ENCODE data around the gene HIF1AN.
"Not testable (repeated sequence)": the region's sequence is repeated elsewhere in the genome, so short reads cannot be mapped to it uniquely, and the experiment has no call there.

Gene HIF1AN

DNA sequence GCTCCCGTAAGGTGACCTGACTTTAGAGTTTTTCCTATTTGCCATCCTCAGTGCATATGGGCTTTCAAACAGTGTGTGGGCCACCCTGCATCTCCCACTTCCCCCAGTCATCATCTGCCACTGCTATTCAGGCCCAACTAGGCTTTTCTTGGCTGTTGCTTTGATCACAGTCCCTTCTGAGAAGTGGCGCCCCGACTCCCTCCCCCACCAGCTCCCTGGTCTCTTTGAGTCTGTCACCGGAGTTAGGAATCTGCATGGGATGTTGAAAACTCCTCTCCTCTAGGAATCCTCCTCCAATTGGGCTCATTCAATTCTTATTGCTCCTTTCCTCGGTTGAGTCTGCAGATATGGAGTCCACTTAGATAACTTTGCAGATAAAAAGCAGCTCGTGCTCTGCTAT, 32.1 kb downstream of the HIF1AN start:
- no peak for DNase-seq

DNA sequence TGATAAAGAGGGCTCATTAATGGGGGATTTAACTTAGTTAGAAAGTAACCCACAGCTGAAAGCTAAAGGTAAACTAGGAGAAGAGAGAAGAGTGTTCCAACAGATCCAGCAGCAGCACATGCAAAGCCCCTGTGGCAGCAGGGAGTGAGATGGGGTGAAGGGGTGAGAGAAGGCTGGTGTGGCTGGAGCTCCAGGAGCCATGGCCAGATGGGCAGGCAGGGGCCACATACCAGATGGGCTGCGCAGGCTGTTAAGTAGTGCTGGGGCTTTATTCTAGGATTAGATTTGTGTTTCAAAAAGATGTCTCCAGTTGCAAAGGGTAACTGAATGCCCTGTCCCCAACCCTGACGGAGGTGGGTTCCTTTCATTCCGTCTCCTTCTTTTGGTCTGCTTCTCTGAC, 33.2 kb downstream of the HIF1AN start:
- no peak for DNase-seq

DNA sequence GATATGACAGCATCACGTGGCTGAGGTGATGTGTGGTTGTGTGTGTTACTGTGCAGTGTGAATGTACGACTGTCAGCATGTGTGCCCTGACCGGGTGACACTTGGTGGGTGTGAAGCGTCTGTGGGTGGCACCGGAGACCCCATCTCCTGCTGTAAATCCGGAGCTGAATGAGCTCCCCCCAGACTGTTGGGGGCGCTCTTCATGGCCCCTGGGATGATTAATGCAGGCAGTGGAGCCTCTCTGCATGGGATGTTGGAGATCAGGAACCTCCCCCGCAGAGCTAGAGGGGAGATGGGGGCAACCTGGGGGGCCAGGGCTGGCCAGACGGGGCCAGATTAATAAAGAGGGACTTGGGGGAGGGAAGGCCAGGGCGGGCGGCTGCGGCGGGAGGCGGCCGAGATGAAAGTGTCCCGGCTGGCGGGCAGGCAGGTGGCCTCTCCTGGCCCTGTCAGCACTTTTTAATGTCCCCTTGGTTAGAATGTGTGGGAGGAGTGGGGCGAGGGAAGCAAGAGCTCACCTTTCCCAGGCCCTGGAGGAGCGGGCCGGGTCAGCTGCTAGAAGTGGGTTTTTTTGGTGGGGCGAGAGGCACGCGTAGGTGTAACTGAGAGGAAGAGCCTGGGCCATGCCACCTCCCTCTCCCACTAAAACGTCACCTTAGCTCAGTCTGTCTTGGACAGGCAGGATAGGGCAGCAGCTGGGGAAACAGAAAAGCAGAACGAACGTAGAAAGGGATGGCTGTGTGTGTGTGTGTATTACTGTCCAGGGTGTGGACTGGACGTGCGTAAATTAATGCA, 34.1 kb downstream of the HIF1AN start:
- DNase-seq: peak; percentile 24

DNA sequence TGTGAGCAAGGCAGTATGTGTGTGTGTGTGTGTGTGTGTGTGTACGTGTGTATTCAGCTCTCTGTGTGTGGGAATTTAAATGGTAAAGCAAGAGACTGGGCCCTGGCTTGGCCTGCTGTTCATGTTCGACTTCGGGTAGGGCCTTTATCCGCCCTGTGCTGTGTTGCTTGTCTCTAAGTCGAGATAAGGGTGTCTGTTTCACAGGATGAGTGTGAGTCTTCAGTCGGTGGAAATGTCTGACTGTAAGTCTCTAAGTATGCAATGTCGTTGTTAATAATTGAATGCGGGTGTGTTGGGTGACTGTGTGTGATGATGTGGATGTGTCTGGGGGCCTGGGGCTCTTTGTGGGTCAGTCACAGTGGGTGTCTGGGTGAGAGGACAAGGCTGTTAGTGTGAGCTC, 34.8 kb downstream of the HIF1AN start:
- DNase-seq: no peak

DNA sequence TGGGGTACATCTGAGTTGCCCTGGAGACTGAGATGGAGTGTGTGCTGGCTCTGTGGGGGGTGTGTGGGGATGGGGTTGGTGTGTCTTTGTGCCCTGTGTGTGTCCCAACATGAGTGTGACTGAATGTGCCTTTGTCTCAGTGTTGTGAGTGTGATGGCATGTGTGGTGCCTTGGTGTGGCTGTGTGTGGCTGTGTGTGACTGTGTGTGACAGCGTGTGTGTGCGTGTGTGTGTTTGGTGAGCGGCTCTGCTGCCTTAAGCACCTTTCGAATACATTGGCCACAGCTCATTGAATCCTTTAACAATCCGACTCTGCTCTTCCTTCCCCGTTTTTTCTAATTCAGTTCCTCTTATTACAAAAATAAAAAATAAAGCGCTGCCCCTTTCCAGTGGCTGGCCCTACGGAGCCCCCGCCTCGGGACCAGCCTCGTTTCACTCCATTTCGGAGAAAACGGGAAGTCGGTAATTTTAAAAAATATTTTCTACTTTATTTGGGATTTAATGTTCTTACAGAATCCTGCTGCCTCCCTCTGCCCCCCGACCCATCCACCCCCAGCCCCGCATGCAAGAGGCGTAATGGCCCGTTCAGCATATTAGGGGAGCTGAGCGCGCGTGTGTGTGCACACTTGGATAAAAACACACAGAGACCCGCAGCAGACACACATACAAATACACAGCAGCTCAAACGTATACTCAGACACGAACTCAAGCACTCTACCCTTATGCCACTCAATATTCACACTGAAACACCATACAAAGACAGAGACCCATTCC, 35.5 kb downstream of the HIF1AN start:
- DNase-seq: no peak

DNA sequence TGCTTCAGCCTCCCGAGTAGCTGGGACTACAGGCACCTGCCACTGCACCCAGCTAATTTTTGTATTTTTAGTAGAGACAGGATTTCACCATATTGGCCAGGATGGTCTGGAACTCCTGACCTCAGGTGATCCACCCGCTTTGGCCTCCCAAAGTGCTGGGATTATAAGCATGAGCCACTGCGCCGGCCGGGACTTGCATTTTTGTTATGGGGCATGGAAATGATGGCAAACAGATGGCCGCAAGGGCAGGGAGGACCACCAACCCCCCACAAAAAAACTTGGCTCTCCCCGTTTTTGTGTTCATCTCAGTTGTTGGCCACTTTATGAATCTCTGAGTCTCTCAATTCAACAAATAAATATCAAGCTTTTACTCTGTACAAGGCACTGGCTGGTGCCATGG, 39.4 kb downstream of the HIF1AN start:
- not testable (repeated sequence) for DNase-seq

DNA sequence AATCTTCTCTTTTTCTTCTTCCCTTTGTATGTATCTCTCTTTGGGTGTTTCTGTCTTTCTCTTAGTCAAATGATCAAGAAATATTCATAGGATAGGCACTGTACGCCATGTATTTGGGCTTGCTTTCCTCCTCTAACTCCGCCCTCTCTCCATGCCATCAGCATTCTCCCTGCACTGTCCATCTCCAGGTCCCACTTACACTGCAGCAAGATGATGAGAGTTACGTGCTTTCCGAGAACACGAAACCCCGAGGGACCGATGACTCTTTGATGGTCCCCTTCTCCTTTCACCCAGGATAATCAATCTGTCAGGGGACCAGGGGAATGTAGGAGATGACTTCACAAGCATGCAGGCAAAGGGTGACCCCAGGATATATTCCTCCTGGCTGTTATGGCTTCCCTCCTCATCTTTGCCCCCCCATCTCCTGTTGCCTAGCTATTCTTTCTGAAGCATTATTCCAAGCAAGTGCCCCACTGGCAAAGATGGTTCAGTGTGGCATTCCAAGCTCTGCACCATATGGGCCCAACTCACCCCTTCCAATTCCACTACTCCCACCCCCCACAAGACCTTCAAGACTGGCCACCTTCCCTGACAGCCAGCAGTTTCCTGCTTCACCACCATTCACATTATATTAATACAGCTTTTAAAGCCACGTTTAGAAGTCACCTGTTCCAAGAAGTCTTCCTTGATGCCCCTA, 40.0 kb downstream of the HIF1AN start:
- DNase-seq: no peak

DNA sequence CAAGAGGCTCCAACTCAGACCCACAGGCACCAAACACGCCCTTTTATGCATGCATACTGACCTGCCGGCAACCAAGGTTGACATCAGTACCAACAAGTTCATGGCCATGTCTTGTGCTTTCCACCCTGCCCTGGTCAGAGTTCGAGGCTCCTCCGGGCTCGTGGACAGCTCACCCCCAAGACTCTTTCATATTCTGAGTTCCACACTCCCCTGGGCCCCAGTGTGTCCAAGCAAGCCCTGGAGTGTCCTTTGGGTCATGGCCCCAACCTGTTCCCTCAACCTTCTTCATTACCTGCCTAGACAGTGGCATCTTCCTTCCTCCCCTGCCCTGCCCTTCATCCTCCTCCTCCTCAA, 40.5 kb downstream of the HIF1AN start:
- no peak for DNase-seq

DNA sequence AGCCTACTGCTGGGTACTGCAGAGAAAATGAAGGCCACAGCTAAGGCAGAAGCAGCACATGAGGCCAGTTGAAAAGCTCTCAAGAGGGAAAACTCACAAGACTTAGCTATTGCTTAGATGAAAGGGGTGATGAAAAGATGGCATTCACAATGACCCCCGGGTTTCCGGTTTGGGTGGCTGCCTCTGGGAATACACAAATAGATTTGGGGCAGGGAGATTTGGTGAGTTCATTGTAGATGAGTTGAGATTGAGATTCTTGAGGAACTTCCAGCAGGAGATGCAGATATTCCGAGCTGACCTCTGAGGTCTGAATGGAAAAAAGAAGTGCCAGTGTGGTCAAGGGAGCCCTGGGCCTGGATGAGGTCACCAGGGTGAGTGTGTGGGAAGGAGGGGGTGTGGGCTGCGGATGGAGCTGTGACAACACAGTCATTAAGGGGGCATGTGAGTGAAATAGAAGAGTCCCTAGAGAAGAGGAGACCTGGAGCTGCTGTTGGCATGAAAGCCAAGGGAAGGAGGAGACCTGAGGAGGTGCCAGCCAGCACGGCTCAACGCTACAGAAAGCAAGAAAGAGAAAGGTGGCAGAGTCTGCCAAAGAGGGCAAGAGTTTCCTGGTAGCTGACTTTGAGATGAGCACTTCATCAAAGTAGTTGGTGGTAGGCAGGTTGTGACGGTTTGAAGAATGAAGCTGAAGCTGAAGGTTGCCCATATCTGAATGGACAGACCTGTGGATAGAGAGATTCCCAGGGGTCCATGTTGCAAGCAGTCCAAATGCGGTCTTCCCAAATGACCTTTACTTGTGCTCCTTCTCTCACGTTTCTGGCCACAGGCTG, 43.7 kb downstream of the HIF1AN start:
- DNase-seq: no peak

DNA sequence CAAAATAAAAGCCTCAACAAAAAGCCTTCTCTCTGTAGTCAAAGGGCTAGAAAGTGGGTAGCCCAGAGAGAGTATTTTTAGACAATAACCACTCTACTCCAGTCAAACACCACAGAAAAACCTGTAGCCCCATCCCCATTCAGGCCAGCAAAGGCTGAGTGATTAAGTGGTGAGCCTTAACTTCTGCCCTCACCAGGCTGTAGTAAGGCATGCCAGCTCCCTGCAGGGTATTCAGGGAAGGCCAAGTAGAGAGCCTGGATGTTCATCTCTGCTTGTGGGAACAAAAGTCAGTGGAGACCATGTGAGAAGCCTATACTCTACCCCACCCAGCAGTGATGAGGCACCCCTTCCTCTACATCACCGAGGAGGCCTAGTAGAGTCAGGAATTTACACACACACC, 51.2 kb downstream of the HIF1AN start:
- DNase-seq: no peak

DNA sequence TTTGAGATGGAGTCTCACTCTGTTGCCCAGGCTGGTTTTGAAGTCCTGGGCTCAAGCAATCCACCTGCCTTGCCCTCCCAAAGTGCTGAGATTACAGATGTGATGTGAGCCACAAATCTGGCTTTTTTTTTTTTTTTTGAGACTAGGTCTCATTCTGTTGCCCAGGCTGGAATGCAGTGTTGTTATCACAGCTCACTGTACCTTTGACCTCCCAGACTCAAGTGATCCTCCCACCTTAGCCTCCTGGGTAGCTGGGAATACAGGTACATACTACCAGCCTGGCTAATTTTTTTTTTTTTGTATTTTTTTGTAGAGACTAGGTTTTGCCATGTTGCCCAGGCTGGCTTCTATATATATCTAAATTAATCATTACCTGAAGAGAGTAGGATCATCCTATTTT, 62.4 kb downstream of the HIF1AN start:
- no peak for DNase-seq

DNA sequence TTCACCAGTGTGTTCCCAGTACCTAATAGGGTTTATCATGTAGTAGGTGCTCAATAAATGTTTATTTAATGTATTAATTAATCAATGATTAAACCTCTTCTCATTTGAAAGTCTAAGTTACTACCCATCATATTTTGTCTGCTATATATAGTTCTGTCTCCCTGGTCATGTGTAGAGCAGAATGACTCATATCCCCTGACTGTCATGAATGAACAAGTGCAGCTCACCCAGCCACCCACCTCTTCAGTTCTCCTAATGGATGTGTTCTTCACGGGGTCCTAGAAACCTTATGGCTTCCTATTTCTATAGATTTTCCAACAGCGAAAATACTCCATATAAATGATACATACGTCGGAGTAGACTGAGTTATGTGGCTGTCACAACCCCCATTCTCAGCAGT, 64.5 kb downstream of the HIF1AN start:
- no peak for DNase-seq

DNA sequence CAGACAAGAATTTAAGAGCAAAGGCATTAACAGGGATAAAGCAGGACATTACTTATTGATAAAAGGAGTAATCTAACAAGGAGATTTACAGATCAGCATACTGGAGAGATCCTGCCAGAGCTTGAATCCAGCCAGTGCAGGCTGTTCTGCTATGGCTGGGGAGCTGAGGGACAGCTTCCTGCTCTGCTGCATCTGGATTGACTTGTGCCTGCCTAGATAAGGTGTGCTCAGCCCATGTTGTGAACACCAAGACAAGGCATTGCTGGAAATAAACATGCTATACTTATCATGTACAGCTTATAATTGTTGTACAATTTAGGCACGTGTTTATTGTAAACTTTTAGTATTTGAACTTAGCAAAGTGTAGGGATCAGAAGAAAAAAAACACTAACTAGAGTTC, 71.7 kb downstream of the HIF1AN start:
- DNase-seq: no peak
